Mesenchymal stem cell (in vitro differentiated cells and primary cell): Measurements from ENCODE around the gene CHAF1B.

Experiments
- DNase-seq: peaks from one replicate; pipeline ENCODE4 v3.0.0-alpha.2; 2013
- H2AFZ ChIP-seq: one replicate; pipeline ENCODE4 v1.6.1; 2013; ENCODE audit warnings: low read depth, mild to moderate bottlenecking, control low read depth, inconsistent platforms, low read length, moderate library complexity
- H2AK5ac ChIP-seq: 2 replicates; pipeline ENCODE4 v1.6.1; 2013; ENCODE audit warnings: low read length, moderate library complexity, mild to moderate bottlenecking, inconsistent platforms; ENCODE audit not compliant: severe bottlenecking
- H2BK120ac ChIP-seq: one replicate; pipeline ENCODE4 v1.6.1; 2013; ENCODE audit warnings: low read depth, mild to moderate bottlenecking, inconsistent platforms, low read length, moderate library complexity
- H2BK12ac ChIP-seq, 2 experiments: one replicate each; pipeline ENCODE4 v1.6.1; 2013; ENCODE audit warnings: inconsistent platforms in 2 of 2, low read length in 2 of 2, mild to moderate bottlenecking in 2 of 2, moderate library complexity in 2 of 2, control low read depth in 1 of 2
- H2BK15ac ChIP-seq: one replicate; pipeline ENCODE4 v1.6.1; 2013; ENCODE audit warnings: mild to moderate bottlenecking, low read depth, inconsistent platforms; ENCODE audit not compliant: poor library complexity, severe bottlenecking
- H2BK5ac ChIP-seq: 2 replicates; pipeline ENCODE4 v1.6.1; 2013; ENCODE audit warnings: low read depth, mild to moderate bottlenecking, low read length, control low read depth, inconsistent platforms; ENCODE audit not compliant: poor library complexity, severe bottlenecking
- H3K14ac ChIP-seq, 2 experiments: one replicate each; pipeline ENCODE4 v1.6.1; 2013; ENCODE audit warnings: inconsistent platforms in 2 of 2, low read length in 2 of 2, control low read depth in 1 of 2, mild to moderate bottlenecking in 1 of 2, moderate library complexity in 1 of 2
- H3K18ac ChIP-seq, 2 experiments: one replicate each; pipeline ENCODE4 v1.6.1; 2013; ENCODE audit warnings: inconsistent platforms in 2 of 2, low read length in 2 of 2, control low read depth in 1 of 2, low read depth in 1 of 2, mild to moderate bottlenecking in 1 of 2
- H3K23ac ChIP-seq, 2 experiments: one replicate each; pipeline ENCODE4 v1.6.1; 2013; ENCODE audit warnings: inconsistent platforms in 2 of 2, low read length in 2 of 2, mild to moderate bottlenecking in 2 of 2, moderate library complexity in 2 of 2, control low read depth in 1 of 2
- H3K27ac ChIP-seq: 2 replicates; pipeline ENCODE4 v1.5.1; 2013; ENCODE audit warnings: mild to moderate bottlenecking, moderate library complexity, low read length, control low read depth, inconsistent platforms; ENCODE audit not compliant: poor library complexity, severe bottlenecking
- H3K27me3 ChIP-seq, 2 experiments: 2 replicates each; pipeline versions ENCODE4 v1.6.1 to v1.7.0; 2013; ENCODE audit warnings: low read length in 2 of 2, mild to moderate bottlenecking in 2 of 2, moderate library complexity in 2 of 2, control low read depth in 1 of 2, inconsistent platforms in 1 of 2; ENCODE audit not compliant: control insufficient read depth in 1 of 2, insufficient read depth in 1 of 2
- H3K36me3 ChIP-seq, 2 experiments: 2 replicates each; pipeline versions ENCODE4 v1.6.1 to v1.7.0; 2013; ENCODE audit warnings: low read length in 2 of 2, control low read depth in 1 of 2, inconsistent platforms in 1 of 2, low read depth in 1 of 2, mild to moderate bottlenecking in 1 of 2; ENCODE audit not compliant: insufficient read depth in 2 of 2, control insufficient read depth in 1 of 2
- H3K4ac ChIP-seq, 2 experiments: one replicate each; pipeline ENCODE4 v1.6.1; 2013; ENCODE audit warnings: inconsistent platforms in 2 of 2, low read length in 2 of 2, mild to moderate bottlenecking in 2 of 2, moderate library complexity in 2 of 2, control low read depth in 1 of 2, low read depth in 1 of 2
- H3K4me1 ChIP-seq: 2 replicates; pipeline ENCODE4 v1.6.1; 2013; ENCODE audit warnings: low read depth, low read length, control low read depth; ENCODE audit not compliant: control insufficient read depth, insufficient read depth
- H3K4me2 ChIP-seq: 2 replicates; pipeline ENCODE4 v1.6.1; 2013; ENCODE audit warnings: low read length, mild to moderate bottlenecking, inconsistent platforms; ENCODE audit not compliant: poor library complexity, severe bottlenecking
- H3K4me3 ChIP-seq, 2 experiments: 2 replicates each; pipeline versions ENCODE4 v1.5.1 to v1.7.0; 2013; ENCODE audit warnings: low read length in 2 of 2, mild to moderate bottlenecking in 2 of 2, control low read depth in 1 of 2, low read depth in 1 of 2; ENCODE audit not compliant: insufficient read depth in 1 of 2
- H3K79me1 ChIP-seq: replicated peaks from 2 replicates; pipeline ENCODE4 v1.6.1; 2013; ENCODE audit warnings: mild to moderate bottlenecking, control low read depth, low read length, inconsistent platforms; ENCODE audit not compliant: poor library complexity, severe bottlenecking
- H3K9ac ChIP-seq: 2 replicates; pipeline ENCODE4 v1.7.0; 2013; ENCODE audit warnings: mild to moderate bottlenecking, low read length, moderate library complexity
- H3K9me3 ChIP-seq: 2 replicates; pipeline ENCODE4 v1.7.0; 2013; ENCODE audit warnings: mild to moderate bottlenecking, low read length; ENCODE audit not compliant: control insufficient read depth
- H4K8ac ChIP-seq: one replicate; pipeline ENCODE4 v1.6.1; 2013; ENCODE audit warnings: inconsistent platforms, mild to moderate bottlenecking, low read length, moderate library complexity
- H4K91ac ChIP-seq: one replicate; pipeline ENCODE4 v1.6.1; 2013; ENCODE audit warnings: mild to moderate bottlenecking, low read length, inconsistent platforms
- WGBS: methylation state at CpG from one replicate; pipeline ENCODE4 v1.1.7; 2013; ENCODE audit warnings: mixed read lengths; 5-methylcytosine and 5-hydroxymethylcytosine counted together

CHAF1B gene

GRCh38 chr21:36411301-36411700 is 26.1 kb downstream of the CHAF1B start:
- Histone ChIP-seq H2BK120ac (no peak overlapping the region), H3K9me3 (no peaks in the 10 kb centered on the region), H2BK5ac (no peak overlapping the region), H3K27ac (no peak overlapping the region), H2BK12ac (no peak overlapping the region), H4K91ac (no peak overlapping the region), H2BK15ac (no peak overlapping the region), H3K23ac (no peak overlapping the region), H3K14ac (no peak overlapping the region), H2AFZ (no peak overlapping the region), H3K4ac (no peak overlapping the region), H3K18ac (no peak overlapping the region), H2AK5ac (no peak overlapping the region), H3K4me1 (peaks cover 6% of the 10 kb centered on the region), H4K8ac (no peak overlapping the region), H3K4me3 (no peak overlapping the region), H3K9ac (no peak overlapping the region), H3K27me3 (no peaks in the 10 kb centered on the region), H3K79me1 (peaks cover 2% of the 10 kb centered on the region), H3K4me2 (no peak overlapping the region), H3K36me3 (peaks cover 34 to 36% of the 10 kb centered on the region in 2 experiments)
- DNase-seq = no peak
- WGBS = 91% methylated on average over 5 of the region's 10 CpGs

DNA sequence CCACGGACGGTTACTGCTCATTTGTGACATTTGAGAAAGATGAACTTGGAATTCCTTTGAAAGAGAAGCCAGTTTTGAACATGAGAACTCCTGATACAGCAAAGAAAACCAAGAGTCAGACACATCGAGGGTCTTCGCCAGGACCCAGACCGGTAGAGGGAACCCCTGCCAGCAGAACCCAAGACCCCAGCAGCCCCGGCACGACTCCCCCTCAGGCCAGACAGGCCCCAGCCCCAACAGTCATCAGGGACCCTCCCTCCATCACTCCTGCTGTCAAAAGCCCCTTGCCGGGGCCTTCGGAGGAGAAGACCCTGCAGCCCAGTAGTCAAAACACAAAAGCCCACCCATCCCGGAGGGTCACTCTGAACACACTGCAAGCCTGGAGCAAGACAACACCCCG is 27.7 kb downstream of the CHAF1B start:
- Histone ChIP-seq H3K23ac (no peak overlapping the region), H3K36me3 (peaks cover 37 to 39% of the 10 kb centered on the region in 2 experiments), H3K4ac (no peak overlapping the region), H4K91ac (no peak overlapping the region), H2BK15ac (no peak overlapping the region), H4K8ac (no peak overlapping the region), H3K4me3 (no peak overlapping the region), H3K14ac (no peak overlapping the region), H3K27me3 (no peaks in the 10 kb centered on the region), H2AFZ (no peak overlapping the region), H3K4me1 (peaks cover 6% of the 10 kb centered on the region), H2AK5ac (no peak overlapping the region), H3K9ac (no peak overlapping the region), H2BK12ac (no peak overlapping the region), H3K79me1 (peaks cover 2% of the 10 kb centered on the region), H3K18ac (no peak overlapping the region), H2BK5ac (no peak overlapping the region), H3K9me3 (no peaks in the 10 kb centered on the region), H3K27ac (no peak overlapping the region), H3K4me2 (no peak overlapping the region), H2BK120ac (no peak overlapping the region)
- no peak for DNase-seq
- 98% methylated on average over 9 of the region's 11 CpGs for WGBS

- Histone ChIP-seq H3K79me1 (no peaks in the 10 kb centered on the region), H3K9ac (no peak overlapping the region), H3K14ac (no peak overlapping the region), H3K36me3 (peaks cover 36 to 40% of the 10 kb centered on the region in 2 experiments), H3K4me2 (no peak overlapping the region), H3K27ac (no peak overlapping the region), H2AK5ac (no peak overlapping the region), H2AFZ (no peak overlapping the region), H4K8ac (no peak overlapping the region), H4K91ac (no peak overlapping the region), H3K4me1 (peaks cover 2% of the 10 kb centered on the region), H3K27me3 (no peaks in the 10 kb centered on the region), H3K4ac (no peak overlapping the region), H3K23ac (no peak overlapping the region), H3K18ac (no peak overlapping the region), H3K4me3 (no peak overlapping the region), H2BK5ac (no peak overlapping the region), H2BK120ac (no peak overlapping the region), H2BK15ac (no peak overlapping the region), H2BK12ac (no peak overlapping the region), H3K9me3 (no peaks in the 10 kb centered on the region)
- no peak for DNase-seq
- WGBS = 95% methylated on average over 6 of the region's 6 CpGs
Observed at GRCh38 chr21:36415375-36415774, 30.2 kb downstream of the CHAF1B start.

DNA sequence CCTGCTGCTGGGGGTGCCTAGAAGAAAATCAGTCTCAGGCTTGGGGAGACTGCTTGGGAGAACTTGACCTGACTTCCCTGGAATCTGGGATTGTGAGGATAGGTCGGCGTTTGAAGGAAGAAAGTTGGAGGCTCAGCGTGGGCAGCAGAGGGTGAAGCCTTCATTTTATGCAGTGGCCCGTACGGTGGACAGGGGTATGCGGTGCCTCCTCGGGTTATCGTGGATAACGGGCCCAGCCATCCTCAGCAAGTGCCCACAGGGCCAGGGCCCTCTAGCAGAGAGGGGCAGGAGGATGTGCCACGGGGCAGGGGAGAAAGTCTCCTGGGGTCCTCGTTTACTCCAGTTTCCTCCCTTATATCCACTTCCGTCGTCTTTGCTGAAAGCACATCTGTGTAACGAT is 34.0 kb downstream of the CHAF1B start:
- H2AFZ ChIP-seq = no peak overlapping the region
- H4K91ac ChIP-seq = no peak overlapping the region
- peaks cover 14% of the 10 kb centered on the region in 2 experiments for H3K36me3 ChIP-seq
- H2BK120ac ChIP-seq = no peak overlapping the region
- no peaks in the 10 kb centered on the region for H3K9me3 ChIP-seq
- H3K27ac ChIP-seq = no peak overlapping the region
- no peak overlapping the region for H3K23ac ChIP-seq
- no peak overlapping the region for H3K4me3 ChIP-seq
- no peak overlapping the region for H2AK5ac ChIP-seq
- no peak overlapping the region for H3K14ac ChIP-seq
- no peak overlapping the region for H3K18ac ChIP-seq
- no peak overlapping the region for H3K4me2 ChIP-seq
- no peaks in the 10 kb centered on the region for H3K27me3 ChIP-seq
- 96% methylated on average over 10 of the region's 14 CpGs for WGBS
- no peaks in the 10 kb centered on the region for H3K79me1 ChIP-seq
- H2BK12ac ChIP-seq = no peak overlapping the region
- no peak overlapping the region for H2BK15ac ChIP-seq
- H3K4ac ChIP-seq = no peak overlapping the region
- H3K9ac ChIP-seq = no peak overlapping the region
- no peak for DNase-seq
- H2BK5ac ChIP-seq = no peak overlapping the region
- H4K8ac ChIP-seq = no peak overlapping the region
- peaks cover 9% of the 10 kb centered on the region for H3K4me1 ChIP-seq
